Stimulated activated CD8-positive, alpha-beta memory T cell treated with anti-CD3 and anti-CD28 coated beads, Interleukin-12 subunit alpha, Interleukin-12 subunit beta, amount 100 ng/mL, for 24 hours (primary cell): Measurements from ENCODE around the gene GNB1.
"Not testable (repeated sequence)": the region's sequence is repeated elsewhere in the genome, so short reads cannot be mapped to it uniquely, and the experiment has no call there.

Experiments used
- DNase-seq: peaks from one replicate; pipeline ENCODE4 v3.0.0-alpha.2; 2020; ENCODE audit errors: extremely low read depth

GNB1 gene

GRCh38 chr1:1890506-1891348, at the start of gene GNB1:
TSS of gene GNB1 (minus strand) at chr1:1891087. CDS start at chr1:1825453, 65,634 bp downstream.
- peak; percentile 55 for DNase-seq

- no peak for DNase-seq
Measured at GRCh38 chr1:1940123-1940425, 49.2 kb upstream of the GNB1 start.

- no peak for DNase-seq
Measured at GRCh38 chr1:1939296-1940122, 48.6 kb upstream of the GNB1 start.

GRCh38 chr1:1938613-1939295, 47.9 kb upstream of the GNB1 start:
- no peak for DNase-seq

- no peak for DNase-seq
Measured at GRCh38 chr1:1938276-1938573, 47.3 kb upstream of the GNB1 start.

- no peak for DNase-seq
Measured at GRCh38 chr1:1937549-1938275, 46.8 kb upstream of the GNB1 start.

- no peak for DNase-seq
Measured at GRCh38 chr1:1937061-1937460, 46.2 kb upstream of the GNB1 start.

- DNase-seq = not testable (repeated sequence)
Measured at GRCh38 chr1:1934848-1935247, 44.0 kb upstream of the GNB1 start.

- no peak for DNase-seq
Measured at GRCh38 chr1:1929639-1930545, 39.0 kb upstream of the GNB1 start.

- DNase-seq = no peak
Measured at GRCh38 chr1:1929102-1929638, 38.3 kb upstream of the GNB1 start.

GRCh38 chr1:1928231-1929101, 37.6 kb upstream of the GNB1 start:
- no peak for DNase-seq

GRCh38 chr1:1927751-1928150, 36.9 kb upstream of the GNB1 start:
- DNase-seq = no peak

- DNase-seq = no peak
Measured at GRCh38 chr1:1926886-1927660, 36.2 kb upstream of the GNB1 start.

GRCh38 chr1:1926346-1926811, 35.5 kb upstream of the GNB1 start:
- no peak for DNase-seq

- DNase-seq = no peak
Measured at GRCh38 chr1:1925437-1926345, 34.8 kb upstream of the GNB1 start.

GRCh38 chr1:1924849-1925248, 34.0 kb upstream of the GNB1 start:
- DNase-seq = no peak

GRCh38 chr1:1924386-1924785, 33.5 kb upstream of the GNB1 start:
- no peak for DNase-seq
